HepG2 (cell line): ENCODE data around the gene CBFA2T2. TPM values are rescaled to one million over a fixed set of nuclear protein-coding genes. Genes with fewer than 3 reads are reported as not detected.
A peak's percentile ranks its signal among the peaks of the same experiment; 100 is the strongest.

ENCODE experiments used
- ATM ChIP-seq: fragments of 450-650 bp; IDR thresholded peaks from 2 replicates; pipeline ENCODE4 v1.7.1; 2017; ENCODE audit warnings: mild to moderate bottlenecking, borderline replicate concordance
- CENPX ChIP-seq: sonication (generic); formaldehyde crosslinking; IDR thresholded peaks from 2 replicates; pipeline ENCODE4 v1.9.0; 2021; ENCODE audit warnings: mild to moderate bottlenecking, missing genetic modification reagents, moderate library complexity
- GATAD1 ChIP-seq: IDR thresholded peaks from 2 replicates; pipeline ENCODE4 v1.6.1; 2016; ENCODE audit warnings: missing genetic modification reagents, missing compliant biosample characterization
- HOXD1 ChIP-seq: sonication (generic); formaldehyde crosslinking; IDR thresholded peaks from 2 replicates; pipeline ENCODE4 v1.5.0; 2020; ENCODE audit warnings: missing genetic modification reagents
- JUND ChIP-seq: sonication (generic); formaldehyde crosslinking; IDR thresholded peaks from 2 replicates; pipeline ENCODE4 v1.8.0; 2022; ENCODE audit warnings: mild to moderate bottlenecking, missing genetic modification reagents
- KAT7 ChIP-seq: IDR thresholded peaks from 2 replicates; pipeline ENCODE4 v1.6.1; 2018; ENCODE audit warnings: borderline replicate concordance, missing compliant biosample characterization
- MTA3 ChIP-seq: sonication (generic); formaldehyde crosslinking; IDR thresholded peaks from 2 replicates; pipeline ENCODE4 v1.4.0; 2020; ENCODE audit warnings: missing genetic modification reagents
- MXD4 ChIP-seq: IDR thresholded peaks from 2 replicates; pipeline ENCODE4 v1.6.1; 2016; ENCODE audit warnings: mild to moderate bottlenecking, missing biosample characterization, missing genetic modification reagents
- NCOR1 ChIP-seq: fragments of 200-600 bp; sonication (generic); IDR thresholded peaks from 2 replicates; pipeline ENCODE4 v1.7.0; 2017; ENCODE audit warnings: antibody characterized with exemption, low read length, borderline replicate concordance
- NFKB2 ChIP-seq: sonication (generic); formaldehyde crosslinking; IDR thresholded peaks from 2 replicates; pipeline ENCODE4 v1.4.0; 2020; ENCODE audit warnings: missing genetic modification reagents, borderline replicate concordance
- PAX8 ChIP-seq: sonication (generic); formaldehyde crosslinking; IDR thresholded peaks from 2 replicates; pipeline ENCODE4 v1.8.0; 2022; ENCODE audit warnings: mild to moderate bottlenecking, missing genetic modification reagents, borderline replicate concordance
- TARDBP ChIP-seq: sonication (generic); formaldehyde crosslinking; IDR thresholded peaks from 2 replicates; pipeline ENCODE4 v1.8.0; 2022; ENCODE audit warnings: mild to moderate bottlenecking, missing genetic modification reagents
- ZFP82 ChIP-seq: sonication (generic); formaldehyde crosslinking; IDR thresholded peaks from 2 replicates; pipeline ENCODE4 v1.5.1; 2020; ENCODE audit warnings: mild to moderate bottlenecking, missing genetic modification reagents, borderline replicate concordance
- ZIK1 ChIP-seq: sonication (generic); formaldehyde crosslinking; IDR thresholded peaks from 2 replicates; pipeline ENCODE4 v1.5.0; 2020; ENCODE audit warnings: mild to moderate bottlenecking, low read depth, missing genetic modification reagents, borderline replicate concordance
- ZNF101 ChIP-seq: sonication (generic); formaldehyde crosslinking; IDR thresholded peaks from 2 replicates; pipeline ENCODE4 v1.4.0; 2020; ENCODE audit warnings: mild to moderate bottlenecking, low read depth, missing genetic modification reagents, borderline replicate concordance
- ZNF225 ChIP-seq: sonication (generic); formaldehyde crosslinking; IDR thresholded peaks from 2 replicates; pipeline ENCODE4 v1.4.0; 2020; ENCODE audit warnings: mild to moderate bottlenecking, missing genetic modification reagents
- ZNF24 ChIP-seq: fragments of 450-650 bp; IDR thresholded peaks from 2 replicates; pipeline ENCODE4 v1.6.1; 2017; ENCODE audit warnings: antibody characterized with exemption, mild to moderate bottlenecking
- ZNF251 ChIP-seq: sonication (generic); formaldehyde crosslinking; IDR thresholded peaks from 2 replicates; pipeline ENCODE4 v1.9.0; 2021; ENCODE audit warnings: mild to moderate bottlenecking, missing genetic modification reagents
- ZNF468 ChIP-seq: sonication (generic); formaldehyde crosslinking; IDR thresholded peaks from 2 replicates; pipeline ENCODE4 v1.8.0; 2022; ENCODE audit warnings: mild to moderate bottlenecking, moderate library complexity, missing genetic modification reagents
- ZNF572 ChIP-seq: sonication (generic); formaldehyde crosslinking; IDR thresholded peaks from 2 replicates; pipeline ENCODE4 v1.5.1; 2020; ENCODE audit warnings: mild to moderate bottlenecking, missing genetic modification reagents
- ZNF782 ChIP-seq: sonication (generic); formaldehyde crosslinking; IDR thresholded peaks from 2 replicates; pipeline ENCODE4 v1.4.0; 2020; ENCODE audit warnings: missing genetic modification reagents, mild to moderate bottlenecking, borderline replicate concordance
- ZNF878 ChIP-seq: sonication (generic); formaldehyde crosslinking; IDR thresholded peaks from 2 replicates; pipeline ENCODE4 v1.8.1; 2023; ENCODE audit warnings: mild to moderate bottlenecking, missing genetic modification reagents, moderate library complexity
- polyA plus RNA-seq, 8 experiments: library from polyadenylated mRNA; depleted of rRNA in 3 of 8; stranded (reverse) in 7 of 8; unstranded in 1 of 8; fragments of >200 nt; fragmentation: Illumina TruSeq in 4 of 8; extraction: Trizol in 4 of 8; gene quantifications; 2 replicates each; pipeline versions ENCODE4 v1.2.1 to v1.2.3, GENCODE V29; 2011 to 2016; ENCODE audit warnings: low read depth in 4 of 8, missing spikeins in 1 of 8, mixed read lengths in 1 of 8; ENCODE audit not compliant: insufficient read depth in 1 of 8
- total RNA-seq, 5 experiments: library from RNA; depleted of rRNA; stranded (reverse); fragments of >200 nt; fragmentation: Illumina TruSeq; extraction: Trizol; gene quantifications; 2 replicates each; pipeline ENCODE4 v1.2.3, GENCODE V29; 2016; ENCODE audit warnings: low read depth in 1 of 5
- TF ChIP-seq, protein P1 (sequence below): sonication (generic); formaldehyde crosslinking; IDR thresholded peaks from 2 replicates; pipeline ENCODE4 v1.9.0; 2021; ENCODE audit warnings: missing genetic modification reagents, mild to moderate bottlenecking, borderline replicate concordance
- TF ChIP-seq, protein P2 (sequence below), 2 experiments: sonication (generic) in 1 of 2; formaldehyde crosslinking in 1 of 2; IDR thresholded peaks; 2 replicates each; pipeline versions ENCODE4 v1.4.0 to v1.6.1; 2016 to 2020; ENCODE audit warnings: borderline replicate concordance in 1 of 2, low read depth in 1 of 2, mild to moderate bottlenecking in 1 of 2, missing genetic modification reagents in 1 of 2
- TF ChIP-seq, protein P3 (sequence below): sonication (generic); formaldehyde crosslinking; conservative IDR thresholded peaks from 2 replicates; pipeline ENCODE4 v1.4.0; 2020; ENCODE audit warnings: missing genetic modification reagents

Gene CBFA2T2
- total and polyA plus RNA-seq, 2 of the 13 experiments (the other 11 are each of a cell fraction or from before 2014, with no cell fraction given) = 6.3 to 21.2 TPM

DNA sequence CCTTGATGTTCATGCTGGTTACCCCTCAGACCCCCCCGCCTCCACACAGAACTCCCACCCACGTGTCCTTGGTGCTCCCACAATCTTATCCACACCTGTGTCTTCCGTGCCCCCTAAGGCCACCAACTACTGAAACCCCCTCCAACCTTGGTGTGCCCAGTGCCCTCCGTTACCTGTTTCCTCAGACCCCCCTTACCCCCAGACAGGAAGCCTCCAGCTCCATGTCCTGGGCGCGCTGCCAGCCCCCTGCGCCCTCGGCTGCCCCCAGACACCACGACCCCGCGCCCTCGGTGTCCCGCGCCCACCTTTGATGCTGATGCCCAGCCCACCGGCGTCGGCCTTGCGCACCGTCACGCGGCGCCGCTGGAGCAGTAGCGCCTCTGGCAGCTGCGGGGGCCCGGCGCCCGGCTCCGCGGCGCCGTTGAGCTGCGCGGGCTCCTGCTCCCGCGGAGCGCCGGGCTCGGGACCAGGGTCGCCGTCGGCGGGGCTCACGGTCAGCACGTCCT is 46.8 kb upstream of the CBFA2T2 start (continued):
- 0 out of 2 replicates have a peak, but pooled peaks have one; percentile 27 for TF ChIP-seq NCOR1
- TF ChIP-seq ZNF468 = no peak
- TF ChIP-seq, protein P1, sequence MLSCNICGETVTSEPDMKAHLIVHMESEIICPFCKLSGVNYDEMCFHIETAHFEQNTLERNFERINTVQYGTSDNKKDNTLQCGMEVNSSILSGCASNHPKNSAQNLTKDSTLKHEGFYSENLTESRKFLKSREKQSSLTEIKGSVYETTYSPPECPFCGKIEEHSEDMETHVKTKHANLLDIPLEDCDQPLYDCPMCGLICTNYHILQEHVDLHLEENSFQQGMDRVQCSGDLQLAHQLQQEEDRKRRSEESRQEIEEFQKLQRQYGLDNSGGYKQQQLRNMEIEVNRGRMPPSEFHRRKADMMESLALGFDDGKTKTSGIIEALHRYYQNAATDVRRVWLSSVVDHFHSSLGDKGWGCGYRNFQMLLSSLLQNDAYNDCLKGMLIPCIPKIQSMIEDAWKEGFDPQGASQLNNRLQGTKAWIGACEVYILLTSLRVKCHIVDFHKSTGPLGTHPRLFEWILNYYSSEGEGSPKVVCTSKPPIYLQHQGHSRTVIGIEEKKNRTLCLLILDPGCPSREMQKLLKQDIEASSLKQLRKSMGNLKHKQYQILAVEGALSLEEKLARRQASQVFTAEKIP (CRISPR knock-in tag) = no peak
- TF ChIP-seq ZNF782 = 0 out of 2 replicates have a peak, but pooled peaks have one; percentile 68
- TF ChIP-seq GATAD1 (CRISPR knock-in tag) = no peak; the same call in 1 of the 2 replicates
- TF ChIP-seq ATM = no peak
- 0 out of 2 replicates have a peak, but pooled peaks have one; percentile 14 for TF ChIP-seq NFKB2 (CRISPR knock-in tag)
- no peak for TF ChIP-seq ZFP82
- no peak for TF ChIP-seq TARDBP (CRISPR knock-in tag)
- no peak for TF ChIP-seq ZNF24
- TF ChIP-seq, protein P2, sequence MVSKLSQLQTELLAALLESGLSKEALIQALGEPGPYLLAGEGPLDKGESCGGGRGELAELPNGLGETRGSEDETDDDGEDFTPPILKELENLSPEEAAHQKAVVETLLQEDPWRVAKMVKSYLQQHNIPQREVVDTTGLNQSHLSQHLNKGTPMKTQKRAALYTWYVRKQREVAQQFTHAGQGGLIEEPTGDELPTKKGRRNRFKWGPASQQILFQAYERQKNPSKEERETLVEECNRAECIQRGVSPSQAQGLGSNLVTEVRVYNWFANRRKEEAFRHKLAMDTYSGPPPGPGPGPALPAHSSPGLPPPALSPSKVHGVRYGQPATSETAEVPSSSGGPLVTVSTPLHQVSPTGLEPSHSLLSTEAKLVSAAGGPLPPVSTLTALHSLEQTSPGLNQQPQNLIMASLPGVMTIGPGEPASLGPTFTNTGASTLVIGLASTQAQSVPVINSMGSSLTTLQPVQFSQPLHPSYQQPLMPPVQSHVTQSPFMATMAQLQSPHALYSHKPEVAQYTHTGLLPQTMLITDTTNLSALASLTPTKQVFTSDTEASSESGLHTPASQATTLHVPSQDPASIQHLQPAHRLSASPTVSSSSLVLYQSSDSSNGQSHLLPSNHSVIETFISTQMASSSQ (IDR thresholded peaks at IDR 0.05; ENCODE audit: low read depth) = no peak
- TF ChIP-seq, protein P2 (CRISPR knock-in tag; IDR thresholded peaks at IDR 0.05; ENCODE audit: borderline replicate concordance) = no peak
- TF ChIP-seq JUND (CRISPR knock-in tag) = no peak
- TF ChIP-seq KAT7 (CRISPR knock-in tag) = no peak
- TF ChIP-seq HOXD1 (CRISPR knock-in tag) = no peak; the same call in 1 of the 2 replicates
- no peak for TF ChIP-seq PAX8 (CRISPR knock-in tag)
- TF ChIP-seq, protein P3, sequence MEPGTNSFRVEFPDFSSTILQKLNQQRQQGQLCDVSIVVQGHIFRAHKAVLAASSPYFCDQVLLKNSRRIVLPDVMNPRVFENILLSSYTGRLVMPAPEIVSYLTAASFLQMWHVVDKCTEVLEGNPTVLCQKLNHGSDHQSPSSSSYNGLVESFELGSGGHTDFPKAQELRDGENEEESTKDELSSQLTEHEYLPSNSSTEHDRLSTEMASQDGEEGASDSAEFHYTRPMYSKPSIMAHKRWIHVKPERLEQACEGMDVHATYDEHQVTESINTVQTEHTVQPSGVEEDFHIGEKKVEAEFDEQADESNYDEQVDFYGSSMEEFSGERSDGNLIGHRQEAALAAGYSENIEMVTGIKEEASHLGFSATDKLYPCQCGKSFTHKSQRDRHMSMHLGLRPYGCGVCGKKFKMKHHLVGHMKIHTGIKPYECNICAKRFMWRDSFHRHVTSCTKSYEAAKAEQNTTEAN (CRISPR knock-in tag) = no peak
- no peak for TF ChIP-seq CENPX (CRISPR knock-in tag)
- no peak for TF ChIP-seq ZNF101 (CRISPR knock-in tag)
- no peak for TF ChIP-seq ZNF225 (CRISPR knock-in tag)
- no peak for TF ChIP-seq ZNF251
- TF ChIP-seq MTA3 (CRISPR knock-in tag) = no peak
- TF ChIP-seq ZNF878 (CRISPR knock-in tag) = no peak
- no peak for TF ChIP-seq MXD4
- TF ChIP-seq ZNF572 (CRISPR knock-in tag) = no peak
- 0 out of 2 replicates have a peak, but pooled peaks have one; percentile 50 for TF ChIP-seq ZIK1
